ENCODE data around the gene TKFC. TPM values are rescaled to one million over a fixed set of nuclear protein-coding genes. Genes with fewer than 3 reads are reported as not detected.

TKFC gene
- total and polyA plus RNA-seq, 9 of the 15 experiments (the other 6 are each of a cell fraction or from before 2014, with no cell fraction given) = 2.0 to 61.7 (median 28.5) TPM

DNA sequence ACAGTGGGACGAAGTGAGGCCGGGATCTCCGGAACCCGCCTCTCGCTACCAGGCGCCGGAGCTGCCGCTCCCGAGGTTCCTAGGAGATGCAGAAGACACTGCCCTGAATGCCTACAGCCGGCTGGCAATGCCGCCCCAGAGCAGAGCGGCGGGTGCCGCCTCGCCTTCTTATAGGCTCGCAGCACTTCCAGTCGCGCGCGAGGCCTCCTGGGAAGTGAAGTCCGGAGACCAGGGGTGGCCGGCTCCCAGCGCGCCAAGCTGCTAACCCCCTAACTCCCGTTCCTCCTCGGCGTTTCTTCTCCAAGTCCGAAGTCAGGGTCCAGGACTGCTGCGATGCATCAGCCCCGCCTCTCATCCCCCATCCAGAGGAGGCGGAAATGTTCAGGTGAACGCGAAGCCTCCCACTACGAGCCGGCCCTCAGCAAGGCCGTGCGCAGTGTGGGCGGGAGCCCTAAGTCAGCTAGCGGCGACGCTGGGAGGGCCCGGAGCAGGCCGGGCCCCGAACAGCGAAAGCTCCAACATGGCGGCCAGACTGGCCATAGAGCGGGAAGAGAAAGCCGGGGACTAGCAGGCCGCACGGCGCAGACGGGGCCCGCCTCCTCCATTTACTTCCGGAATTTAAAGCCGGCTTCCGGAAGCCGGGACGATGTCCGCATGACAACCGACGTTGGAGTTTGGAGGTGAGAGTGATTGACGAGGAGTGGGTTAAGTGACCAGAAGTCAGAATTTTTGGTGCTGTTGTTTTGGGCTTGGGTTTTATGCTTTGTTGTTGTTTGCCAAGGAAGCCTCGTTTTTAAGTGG is 28.9 kb downstream of the TKFC start, which contains the start of the genes CYB561A3 and TMEM138 (continued):
- peak; percentile 75 for TF ChIP-seq MXI1 (IDR thresholded peaks at IDR 0.05; ENCODE audit: low read depth, low read length)
- no peak for TF ChIP-seq MCM2 (IDR thresholded peaks at IDR 0.05; ENCODE audit: low read depth)
- TF ChIP-seq RB1 (IDR thresholded peaks at IDR 0.05; ENCODE audit: low read depth) = peak; percentile 72
- no peak for TF ChIP-seq TSC22D4 (tag; IDR thresholded peaks at IDR 0.05)
- peak; percentile 76 for TF ChIP-seq PHF20 (IDR thresholded peaks at IDR 0.05; ENCODE audit: partially characterized antibody)
- TF ChIP-seq MBD2 (IDR thresholded peaks at IDR 0.05; ENCODE audit: borderline replicate concordance, low read depth) = peak; percentile 28
- no peak for TF ChIP-seq PHB2 (IDR thresholded peaks at IDR 0.05; ENCODE audit: low read depth)
- TF ChIP-seq ZNF23 (CRISPR knock-in tag; IDR thresholded peaks at IDR 0.05) = no peak
- TF ChIP-seq ZBTB5 (IDR thresholded peaks at IDR 0.05) = no peak
- TF ChIP-seq ZBTB12 (CRISPR knock-in tag; IDR thresholded peaks at IDR 0.05) = no peak
- TF ChIP-seq, protein P1, sequence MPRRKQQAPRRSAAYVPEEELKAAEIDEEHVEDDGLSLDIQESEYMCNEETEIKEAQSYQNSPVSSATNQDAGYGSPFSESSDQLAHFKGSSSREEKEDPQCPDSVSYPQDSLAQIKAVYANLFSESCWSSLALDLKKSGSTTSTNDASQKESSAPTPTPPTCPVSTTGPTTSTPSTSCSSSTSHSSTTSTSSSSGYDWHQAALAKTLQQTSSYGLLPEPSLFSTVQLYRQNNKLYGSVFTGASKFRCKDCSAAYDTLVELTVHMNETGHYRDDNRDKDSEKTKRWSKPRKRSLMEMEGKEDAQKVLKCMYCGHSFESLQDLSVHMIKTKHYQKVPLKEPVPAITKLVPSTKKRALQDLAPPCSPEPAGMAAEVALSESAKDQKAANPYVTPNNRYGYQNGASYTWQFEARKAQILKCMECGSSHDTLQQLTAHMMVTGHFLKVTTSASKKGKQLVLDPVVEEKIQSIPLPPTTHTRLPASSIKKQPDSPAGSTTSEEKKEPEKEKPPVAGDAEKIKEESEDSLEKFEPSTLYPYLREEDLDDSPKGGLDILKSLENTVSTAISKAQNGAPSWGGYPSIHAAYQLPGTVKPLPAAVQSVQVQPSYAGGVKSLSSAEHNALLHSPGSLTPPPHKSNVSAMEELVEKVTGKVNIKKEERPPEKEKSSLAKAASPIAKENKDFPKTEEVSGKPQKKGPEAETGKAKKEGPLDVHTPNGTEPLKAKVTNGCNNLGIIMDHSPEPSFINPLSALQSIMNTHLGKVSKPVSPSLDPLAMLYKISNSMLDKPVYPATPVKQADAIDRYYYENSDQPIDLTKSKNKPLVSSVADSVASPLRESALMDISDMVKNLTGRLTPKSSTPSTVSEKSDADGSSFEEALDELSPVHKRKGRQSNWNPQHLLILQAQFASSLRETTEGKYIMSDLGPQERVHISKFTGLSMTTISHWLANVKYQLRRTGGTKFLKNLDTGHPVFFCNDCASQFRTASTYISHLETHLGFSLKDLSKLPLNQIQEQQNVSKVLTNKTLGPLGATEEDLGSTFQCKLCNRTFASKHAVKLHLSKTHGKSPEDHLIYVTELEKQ (CRISPR knock-in tag; IDR thresholded peaks at IDR 0.05) = no peak
- TF ChIP-seq, protein P2, sequence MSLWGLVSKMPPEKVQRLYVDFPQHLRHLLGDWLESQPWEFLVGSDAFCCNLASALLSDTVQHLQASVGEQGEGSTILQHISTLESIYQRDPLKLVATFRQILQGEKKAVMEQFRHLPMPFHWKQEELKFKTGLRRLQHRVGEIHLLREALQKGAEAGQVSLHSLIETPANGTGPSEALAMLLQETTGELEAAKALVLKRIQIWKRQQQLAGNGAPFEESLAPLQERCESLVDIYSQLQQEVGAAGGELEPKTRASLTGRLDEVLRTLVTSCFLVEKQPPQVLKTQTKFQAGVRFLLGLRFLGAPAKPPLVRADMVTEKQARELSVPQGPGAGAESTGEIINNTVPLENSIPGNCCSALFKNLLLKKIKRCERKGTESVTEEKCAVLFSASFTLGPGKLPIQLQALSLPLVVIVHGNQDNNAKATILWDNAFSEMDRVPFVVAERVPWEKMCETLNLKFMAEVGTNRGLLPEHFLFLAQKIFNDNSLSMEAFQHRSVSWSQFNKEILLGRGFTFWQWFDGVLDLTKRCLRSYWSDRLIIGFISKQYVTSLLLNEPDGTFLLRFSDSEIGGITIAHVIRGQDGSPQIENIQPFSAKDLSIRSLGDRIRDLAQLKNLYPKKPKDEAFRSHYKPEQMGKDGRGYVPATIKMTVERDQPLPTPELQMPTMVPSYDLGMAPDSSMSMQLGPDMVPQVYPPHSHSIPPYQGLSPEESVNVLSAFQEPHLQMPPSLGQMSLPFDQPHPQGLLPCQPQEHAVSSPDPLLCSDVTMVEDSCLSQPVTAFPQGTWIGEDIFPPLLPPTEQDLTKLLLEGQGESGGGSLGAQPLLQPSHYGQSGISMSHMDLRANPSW (CRISPR knock-in tag; IDR thresholded peaks at IDR 0.05) = peak; percentile 36; the same call in 1 of the 2 replicates
- TF ChIP-seq ZC3H8 (IDR thresholded peaks at IDR 0.05) = no peak
- TF ChIP-seq SAP30 (IDR thresholded peaks at IDR 0.05; ENCODE audit: borderline replicate concordance, insufficient read depth, low read depth, low read length, poor library complexity, severe bottlenecking) = peak; percentile 88
- TF ChIP-seq CEBPG (CRISPR knock-in tag; IDR thresholded peaks at IDR 0.05) = no peak
- TF ChIP-seq CEBPG (tag; conservative IDR thresholded peaks at IDR 0.05 in 1 of 2, IDR thresholded peaks at IDR 0.05 in 1 of 2) = no peak
- no peak for TF ChIP-seq GATAD2B (IDR thresholded peaks at IDR 0.05; ENCODE audit: borderline replicate concordance)
- no peak for TF ChIP-seq ZNF41 (CRISPR knock-in tag; conservative IDR thresholded peaks at IDR 0.05)
- peak; percentile 62; the same call in 1 of the 2 replicates for TF ChIP-seq TARDBP (IDR thresholded peaks at IDR 0.05)
- no peak for TF ChIP-seq ZNF146 (CRISPR knock-in tag; IDR thresholded peaks at IDR 0.05; ENCODE audit: unreplicated experiment)

All from K562 (cell line).